C1 segment of cervical spinal cord (tissue), 14 donors: ENCODE results near the gene CTPS1.

ENCODE experiments used
- DNase-seq, 14 donors: peaks; one replicate each; lab custom pipeline; 2025; lab: John Stamatoyannopoulos, UW

The CTPS1 gene

GRCh38 chr1:40979241-40980067 is at the start of gene CTPS1:
Gene CTPS1 (plus strand): TSS chr1:40979696. CDS start chr1:40983291, 3,595 bp downstream.
- DNase-seq = peak; percentile 87 to 99 (median 97)

GRCh38 chr1:40930174-40930964 is 49.1 kb upstream of the CTPS1 start:
- DNase-seq = no peak

- DNase-seq = no peak
Observed at GRCh38 chr1:40931601-40932000, 47.9 kb upstream of the CTPS1 start.

GRCh38 chr1:40932006-40932405 is 47.5 kb upstream of the CTPS1 start:
- no peak for DNase-seq

- no peak for DNase-seq
Observed at GRCh38 chr1:40936931-40937339, 42.6 kb upstream of the CTPS1 start.

- DNase-seq = no peak
Observed at GRCh38 chr1:40938393-40938792, 41.1 kb upstream of the CTPS1 start.

- DNase-seq = peak in 2 of 14 donors; percentile 28 to 68
Observed at GRCh38 chr1:40939320-40940059, 40.0 kb upstream of the CTPS1 start.

- DNase-seq = no peak
Observed at GRCh38 chr1:40944326-40944725, 35.2 kb upstream of the CTPS1 start.

GRCh38 chr1:40944841-40945430 is 34.6 kb upstream of the CTPS1 start:
- DNase-seq = no peak

- no peak for DNase-seq
Observed at GRCh38 chr1:40945491-40945973, 34.0 kb upstream of the CTPS1 start.

- DNase-seq = peak in 9 of 14 donors; percentile 6 to 50 (median 29)
Observed at GRCh38 chr1:40948741-40949443, 30.6 kb upstream of the CTPS1 start.

- no peak for DNase-seq
Observed at GRCh38 chr1:40949563-40949962, 29.9 kb upstream of the CTPS1 start.

GRCh38 chr1:40951943-40952743 is 27.4 kb upstream of the CTPS1 start:
- DNase-seq = peak in 12 of 14 donors; percentile 7 to 63 (median 28)

- DNase-seq = no peak
Observed at GRCh38 chr1:40952744-40953315, 26.7 kb upstream of the CTPS1 start.

- DNase-seq = no peak
Observed at GRCh38 chr1:40954626-40955025, 24.9 kb upstream of the CTPS1 start.

- no peak for DNase-seq
Observed at GRCh38 chr1:40955266-40955665, 24.2 kb upstream of the CTPS1 start.

GRCh38 chr1:40956407-40956806 is 23.1 kb upstream of the CTPS1 start:
- no peak for DNase-seq

GRCh38 chr1:40958210-40958609 is 21.3 kb upstream of the CTPS1 start:
- DNase-seq = no peak

GRCh38 chr1:40965531-40965930 is 14.0 kb upstream of the CTPS1 start:
- DNase-seq = no peak

GRCh38 chr1:40966417-40966816 is 13.1 kb upstream of the CTPS1 start:
- DNase-seq = no peak
